HG02970 (cell line): ENCODE measurements around the gene ERC1.

ENCODE experiments used
- ATAC-seq: cut with Tn5 transposase; IDR thresholded peaks from one replicate; pipeline ENCODE4 v1.9.1; 2021; ENCODE audit warnings: mild to moderate bottlenecking, moderate library complexity, moderate number of reproducible peaks; ENCODE audit not compliant: unreplicated experiment, low FRiP score

The ERC1 gene

DNA sequence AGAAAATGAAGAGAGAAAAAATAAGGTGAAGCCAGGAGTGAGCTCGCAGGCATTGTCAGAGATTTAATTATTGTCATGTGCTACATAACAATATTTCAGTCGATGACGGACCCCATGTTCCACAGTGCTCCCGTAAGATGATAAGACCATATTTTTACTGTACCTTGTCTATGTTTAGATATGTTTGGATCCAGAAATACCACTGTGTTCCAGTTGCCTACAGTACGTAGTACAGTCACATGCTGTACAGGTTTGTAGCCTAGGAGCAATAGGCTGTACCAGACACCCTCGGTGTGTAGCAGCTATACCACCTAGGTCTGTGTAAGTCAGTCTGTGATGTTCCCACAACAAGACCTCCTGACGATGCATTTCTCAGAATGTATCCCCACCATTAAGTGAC, 465.9 kb downstream of the ERC1 start:
- no peak for ATAC-seq

DNA sequence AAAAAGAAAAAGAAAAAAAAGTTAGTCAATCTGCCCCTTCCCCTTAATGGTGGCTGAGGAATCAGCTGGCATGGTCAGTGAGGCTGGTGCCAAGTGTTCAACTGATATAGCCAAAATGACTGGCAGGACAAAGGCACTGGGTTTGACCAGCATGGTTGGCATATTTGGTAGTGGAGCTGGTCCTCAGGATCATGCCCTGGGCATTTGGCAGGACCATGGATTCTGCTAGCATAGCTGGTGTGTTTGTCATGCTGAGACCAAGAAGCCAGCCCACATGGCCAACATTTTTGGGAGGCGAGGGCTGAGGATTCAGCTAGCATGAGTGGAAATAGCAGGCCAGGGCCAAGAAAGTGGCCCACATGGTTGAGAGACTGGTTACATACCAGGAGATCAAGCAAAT, 466.9 kb downstream of the ERC1 start:
- no peak for ATAC-seq

DNA sequence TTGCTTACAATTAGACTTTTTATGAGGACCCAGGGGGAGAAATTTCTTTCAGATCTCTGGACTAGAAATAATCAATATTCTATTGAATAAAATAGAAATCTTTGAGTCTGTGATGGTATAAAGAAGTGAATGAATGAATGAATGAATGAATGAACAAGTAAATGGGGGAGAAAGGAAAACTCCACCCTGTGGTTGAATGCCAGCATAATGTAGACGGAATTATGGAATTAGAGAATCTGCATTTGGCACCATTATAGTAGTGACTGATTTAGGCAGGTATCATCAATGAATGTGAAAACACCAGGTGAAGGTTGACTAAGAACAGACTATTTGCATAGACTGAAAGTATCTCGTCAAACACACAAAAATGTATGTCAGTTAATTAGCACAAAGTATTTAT, 468.3 kb downstream of the ERC1 start:
- ATAC-seq: no peak

DNA sequence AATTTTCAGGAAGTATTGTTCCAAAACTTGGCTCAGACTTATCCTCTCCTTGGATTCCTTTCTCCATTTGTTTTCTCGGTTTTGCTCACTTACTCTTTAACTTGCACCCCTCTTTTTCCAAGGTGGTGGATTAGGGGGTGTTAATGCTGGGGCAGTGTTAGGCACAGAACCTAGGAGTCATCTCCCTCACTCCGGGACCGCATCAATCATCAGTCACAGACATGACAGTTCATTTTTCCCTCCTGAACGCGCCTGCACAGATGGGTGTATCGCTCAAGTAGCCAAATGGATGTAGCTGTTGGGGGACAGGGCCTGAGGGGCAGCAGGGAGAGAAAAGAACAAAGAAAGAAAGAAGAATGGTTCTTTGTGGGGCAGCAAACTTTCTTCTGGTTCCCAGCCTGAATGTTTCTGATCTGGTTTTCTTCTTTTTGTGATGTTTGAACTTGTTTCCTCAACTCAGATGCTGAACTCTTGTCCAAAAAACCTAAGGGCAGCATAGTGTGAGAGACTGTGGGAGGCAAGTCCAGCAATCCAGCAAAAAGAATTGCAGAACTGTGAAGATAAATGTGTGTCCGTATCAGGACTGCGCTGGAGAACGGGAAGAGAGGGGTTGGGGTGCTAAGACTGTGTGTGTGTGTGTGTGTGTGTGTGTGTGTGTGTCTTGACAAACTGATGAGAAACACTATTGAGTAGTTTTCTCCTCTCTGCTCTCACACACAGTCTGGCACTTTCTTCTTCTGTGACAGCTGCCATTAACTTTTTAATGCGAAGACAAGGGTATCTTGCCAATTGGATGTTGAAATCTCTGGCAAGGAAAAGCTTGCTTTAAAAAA, 472.3 kb downstream of the ERC1 start:
- no peak for ATAC-seq

DNA sequence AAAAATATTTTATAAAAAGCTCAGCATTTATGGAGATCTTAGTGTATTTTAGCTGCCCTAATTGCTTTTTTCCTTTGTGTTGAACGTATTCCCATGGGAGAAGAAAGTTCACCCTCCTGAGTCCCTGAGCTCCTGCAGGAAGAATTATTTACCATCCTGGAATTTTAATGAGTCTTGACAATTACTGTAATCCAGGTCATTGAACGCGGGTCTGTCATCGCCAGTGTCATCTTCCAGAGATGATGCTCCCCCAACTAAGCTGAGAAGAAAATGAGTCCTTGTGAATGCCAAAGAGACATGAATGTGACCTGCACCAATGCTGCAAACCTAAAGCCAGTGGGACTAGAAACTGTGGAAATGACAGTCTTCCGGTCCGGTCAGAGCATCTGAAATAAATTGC, 473.9 kb downstream of the ERC1 start:
- no peak for ATAC-seq

DNA sequence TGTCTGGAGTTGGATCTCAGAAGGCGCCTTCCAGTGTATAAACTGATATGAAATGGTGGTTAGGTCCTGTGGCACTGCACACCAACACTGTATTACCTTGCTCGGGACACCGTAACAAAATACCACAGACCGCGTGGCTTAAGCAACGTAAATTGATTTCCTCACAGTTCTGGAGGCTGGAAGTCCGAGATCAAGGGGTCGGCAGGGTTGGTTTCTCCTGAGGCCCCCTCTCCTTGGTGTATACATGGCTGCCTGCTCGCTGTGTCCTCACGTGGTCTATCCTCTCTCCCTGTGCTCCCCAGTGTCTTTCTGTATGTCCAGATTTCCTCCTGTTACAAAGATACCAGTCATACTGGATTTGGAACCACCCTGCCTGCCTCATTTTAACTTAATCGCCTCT, 475.0 kb downstream of the ERC1 start:
- no peak for ATAC-seq

DNA sequence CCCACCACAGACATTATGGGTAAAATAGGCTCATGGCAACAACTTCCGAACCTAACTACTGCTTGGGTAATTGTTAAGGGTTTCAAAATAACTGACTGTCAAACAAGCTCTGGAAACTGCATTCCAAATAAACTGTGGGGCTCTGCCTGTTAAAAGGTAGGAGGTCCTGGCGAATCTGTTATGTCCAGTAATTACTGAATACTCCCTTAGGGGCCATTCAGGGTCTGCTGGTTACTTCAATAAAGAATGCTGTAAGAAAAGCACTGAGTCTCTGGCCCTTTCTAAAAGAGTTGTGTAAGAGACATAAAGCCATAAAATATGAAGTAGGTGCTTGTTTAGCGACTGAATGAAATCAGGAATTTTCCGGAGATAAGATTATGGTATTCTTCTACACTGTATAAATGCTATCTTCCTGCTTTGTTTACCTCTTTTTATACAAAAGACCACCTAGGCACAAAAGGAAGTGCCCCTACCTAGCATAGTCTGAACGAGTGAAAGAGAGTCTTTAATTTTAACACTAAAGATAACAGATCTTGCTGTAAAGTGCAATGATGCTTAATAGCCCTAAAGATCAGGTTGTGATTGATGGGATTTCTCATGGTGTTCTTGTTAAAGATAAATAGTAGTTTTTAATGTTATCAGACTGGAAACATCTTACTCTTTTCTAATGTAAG, 475.6 kb downstream of the ERC1 start:
- no peak for ATAC-seq

DNA sequence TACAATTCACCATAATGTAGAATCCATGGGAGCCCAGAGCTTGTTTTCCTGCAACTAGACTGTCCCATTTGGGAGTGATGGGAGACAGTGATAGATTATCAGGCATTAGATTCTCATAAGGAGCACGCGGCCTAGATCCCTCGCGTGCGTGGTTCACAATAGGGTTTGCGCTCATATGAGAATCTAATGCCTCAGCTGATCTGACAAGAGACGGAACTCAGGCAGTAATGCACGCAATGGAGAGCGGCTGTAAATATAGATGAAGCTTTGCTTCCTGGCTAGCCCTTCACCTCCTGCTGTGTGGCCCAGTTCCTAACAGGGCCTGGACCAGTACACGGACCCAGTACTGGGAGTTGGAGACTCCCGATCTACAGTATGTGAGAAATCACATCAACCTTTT, 476.7 kb downstream of the ERC1 start:
- ATAC-seq: no peak

DNA sequence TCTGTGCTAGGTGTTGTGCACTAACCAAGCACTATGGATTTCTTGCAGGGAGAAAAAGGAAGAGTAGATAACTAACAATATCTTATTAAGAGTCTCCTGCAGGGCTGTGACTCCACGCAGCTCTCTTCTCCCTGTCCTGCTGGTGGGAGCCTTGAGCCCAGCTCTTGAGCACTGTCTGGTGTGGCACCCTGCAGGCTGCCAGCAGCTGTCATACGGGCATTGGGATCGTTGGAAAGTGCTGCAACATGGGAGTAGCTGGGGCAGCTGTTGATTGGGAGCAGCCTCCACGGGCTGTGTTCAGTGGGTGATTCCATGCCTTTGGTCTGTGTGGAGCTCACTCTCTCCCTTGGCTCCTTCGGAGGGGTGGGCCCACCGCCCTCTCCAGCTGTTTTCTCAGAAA, 478.0 kb downstream of the ERC1 start:
- ATAC-seq: no peak

DNA sequence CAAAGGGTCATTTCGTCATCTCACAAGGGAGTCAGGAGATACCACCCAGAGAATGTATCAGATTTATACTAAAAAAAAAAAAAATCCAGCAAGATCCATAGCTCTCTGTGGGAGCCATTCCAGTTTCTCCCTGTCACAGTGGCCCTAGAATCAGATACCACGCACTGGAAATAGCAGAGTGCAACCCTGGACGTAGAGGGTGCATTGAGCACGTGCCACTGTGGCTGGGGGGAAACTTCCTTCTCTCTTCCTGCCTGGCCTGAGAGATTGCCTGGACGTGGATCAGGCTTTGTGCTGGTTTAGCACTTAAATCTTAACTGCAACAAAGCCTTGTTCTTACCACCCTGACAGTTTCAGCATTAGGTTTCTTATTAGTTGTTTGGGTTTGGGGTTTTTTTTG, 479.0 kb downstream of the ERC1 start:
- no peak for ATAC-seq

DNA sequence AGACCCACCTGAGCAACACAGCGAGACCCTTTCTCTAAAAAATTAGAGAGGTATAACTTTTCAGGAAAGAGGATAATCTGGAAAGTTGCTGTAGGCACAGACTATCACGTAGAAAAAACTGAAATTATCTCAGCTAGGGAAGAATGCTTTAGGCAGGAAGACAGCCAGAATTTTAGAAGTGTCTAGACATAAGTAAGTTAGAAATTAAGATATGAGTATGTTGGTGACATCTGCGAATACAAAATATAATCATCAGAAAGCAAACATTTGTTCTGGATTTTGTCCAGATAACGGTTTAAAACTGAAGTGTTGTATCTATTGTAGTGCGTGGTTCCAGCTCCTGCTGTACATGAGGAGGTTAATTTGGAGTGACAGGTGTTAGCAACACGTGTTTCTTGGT, 480.2 kb downstream of the ERC1 start:
- no peak for ATAC-seq

DNA sequence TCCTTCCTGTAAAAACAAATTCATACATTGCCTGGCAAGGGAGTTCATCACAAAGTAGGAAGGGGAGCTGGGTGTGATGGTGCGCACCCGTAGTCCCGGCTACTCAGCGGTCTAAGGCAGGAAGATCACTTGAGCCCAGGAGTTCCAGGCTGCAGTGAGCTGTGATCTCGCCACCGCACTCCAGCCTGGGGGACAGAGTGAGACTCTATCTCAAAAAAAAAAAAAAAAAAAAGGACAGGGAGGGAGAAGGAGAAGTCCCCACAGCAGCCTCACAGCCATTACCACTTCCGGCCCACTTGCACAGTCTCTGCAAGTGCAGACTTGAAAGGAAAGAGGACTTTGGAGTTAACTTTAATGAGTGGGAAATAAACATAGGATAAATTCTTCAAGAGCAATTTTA, 482.4 kb downstream of the ERC1 start:
- ATAC-seq: no peak

DNA sequence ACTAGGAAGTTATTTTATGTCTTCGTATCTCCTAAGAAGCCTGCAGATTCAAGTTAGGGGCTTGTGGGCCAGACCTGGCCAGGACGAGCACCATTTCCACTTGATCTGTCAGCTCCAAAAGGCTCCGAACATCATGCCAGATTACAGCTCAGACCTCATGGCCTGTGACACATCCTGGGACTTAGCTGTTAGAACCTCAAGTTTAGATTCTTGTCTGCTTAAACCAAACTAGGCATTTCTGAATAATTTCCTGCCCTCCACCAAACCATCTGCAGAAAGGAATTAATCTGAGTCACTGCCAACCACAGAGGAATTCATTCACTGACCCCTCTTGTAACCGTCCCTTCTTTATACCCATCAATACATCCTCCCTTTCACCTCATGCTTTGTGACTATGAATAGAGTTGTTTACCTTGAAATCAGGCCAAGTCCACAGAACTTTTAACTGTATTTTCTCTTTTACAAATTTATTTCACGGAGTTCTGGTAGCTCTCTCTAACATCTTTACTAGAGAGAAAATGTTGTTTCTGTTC, 483.1 kb downstream of the ERC1 start:
- no peak for ATAC-seq

DNA sequence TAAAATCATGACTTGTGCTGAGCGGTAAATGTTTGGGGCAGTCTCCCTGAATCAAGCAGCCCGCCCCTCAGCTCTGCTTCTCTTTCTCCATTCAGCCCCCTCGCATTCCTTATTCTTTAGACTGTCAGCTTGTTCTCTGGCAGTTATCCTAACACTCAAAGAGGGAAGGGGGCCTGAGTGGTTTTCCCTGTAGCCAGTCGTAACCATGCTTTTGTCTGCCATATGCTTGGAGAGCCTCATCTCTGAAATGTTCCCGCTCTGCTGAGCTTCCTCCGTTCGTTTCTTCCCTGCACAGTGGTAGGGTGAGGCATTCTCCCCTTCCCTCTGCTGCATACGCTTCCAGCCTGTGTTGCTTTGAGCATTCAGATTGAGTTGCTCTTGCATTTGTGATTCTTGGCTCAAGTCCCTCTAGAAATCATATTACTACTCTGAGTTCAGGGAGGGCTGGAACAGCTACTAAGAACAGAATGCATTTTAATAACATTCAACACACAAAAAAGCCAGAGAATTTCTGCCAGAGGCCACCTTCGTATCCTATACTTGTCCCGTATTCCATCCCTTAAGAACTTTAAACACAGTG, 483.6 kb downstream of the ERC1 start:
- no peak for ATAC-seq

DNA sequence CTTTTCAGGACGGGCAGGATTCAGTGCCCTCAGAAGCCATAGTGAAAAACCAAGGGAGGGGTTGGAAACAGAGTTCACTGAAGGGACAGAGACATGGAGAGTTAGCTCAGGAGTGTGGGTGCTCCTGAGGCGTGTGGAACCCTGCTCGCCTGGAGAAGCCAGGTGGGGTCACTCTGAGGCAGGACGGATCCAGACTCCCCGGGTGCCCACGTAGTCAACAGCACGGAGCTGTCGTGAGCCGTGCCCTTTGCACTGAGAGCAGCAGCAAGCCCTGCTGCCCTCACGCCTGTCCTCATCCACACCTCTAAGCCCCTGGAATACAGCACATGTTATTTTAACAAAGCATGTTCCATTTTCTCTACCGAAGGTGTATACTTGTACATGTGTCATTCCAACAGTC, 488.6 kb downstream of the ERC1 start:
- no peak for ATAC-seq

DNA sequence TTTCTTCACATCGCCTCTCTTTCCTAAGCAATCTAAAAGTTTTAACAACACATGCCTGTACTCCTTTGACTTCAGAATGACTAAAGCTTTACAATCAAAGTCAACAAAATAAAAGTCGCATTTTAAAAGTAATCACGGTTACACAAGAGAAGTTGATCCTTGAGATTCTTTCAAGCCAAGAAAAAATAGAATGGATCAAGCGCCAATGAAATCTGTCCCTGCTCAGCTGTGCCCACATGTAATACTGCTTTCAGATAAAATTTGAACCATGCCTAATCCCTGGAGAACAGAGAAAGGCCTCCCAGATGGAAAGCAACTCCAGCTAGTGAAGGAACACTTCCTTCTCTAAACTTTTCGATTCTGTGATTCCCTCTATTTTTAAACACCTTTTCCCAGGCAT, 490.3 kb downstream of the ERC1 start:
- ATAC-seq: no peak

DNA sequence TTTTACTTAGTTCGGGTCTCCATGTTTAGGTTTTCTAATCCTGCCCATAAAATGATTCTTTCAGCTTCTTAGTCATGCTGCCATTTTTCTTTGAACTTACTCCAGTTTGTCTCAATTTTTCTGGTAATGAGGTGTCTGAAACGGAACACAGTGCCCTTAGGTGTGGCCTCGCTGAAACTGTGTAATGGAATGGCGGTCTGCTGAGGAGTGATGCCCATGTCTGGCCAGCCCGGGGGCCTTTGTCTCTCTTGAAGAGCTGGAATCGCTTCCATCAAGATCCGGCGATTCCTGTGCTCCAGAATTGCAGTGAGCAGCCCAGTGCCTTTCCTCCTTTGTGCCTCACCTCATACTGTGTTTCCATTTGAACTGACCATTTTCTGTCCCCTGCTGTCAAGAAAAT, 490.9 kb downstream of the ERC1 start:
- no peak for ATAC-seq

DNA sequence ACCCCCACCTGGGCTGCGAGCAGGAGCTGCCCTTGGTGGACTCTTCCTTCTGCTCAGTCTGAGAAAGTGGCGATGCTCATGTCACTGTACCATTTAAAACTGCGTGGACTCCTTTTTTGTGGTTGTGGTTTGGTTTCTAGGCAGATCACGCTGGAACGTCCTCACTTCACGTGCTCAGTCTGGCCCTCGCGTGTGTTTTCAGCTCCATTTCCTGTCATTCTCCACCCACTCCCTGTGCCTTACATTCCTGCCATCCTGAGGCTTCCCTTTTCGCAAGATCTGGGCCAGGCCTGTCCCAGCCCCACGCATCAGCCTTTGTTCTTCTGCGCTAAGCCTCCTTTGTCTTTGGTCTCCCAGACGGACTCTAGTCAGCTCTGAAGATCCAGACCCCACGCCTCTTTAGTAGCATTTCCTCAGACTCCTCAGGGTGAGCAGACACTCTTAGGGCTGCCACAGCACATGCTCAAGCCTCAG, 497.9 kb downstream of the ERC1 start:
- ATAC-seq: no peak

DNA sequence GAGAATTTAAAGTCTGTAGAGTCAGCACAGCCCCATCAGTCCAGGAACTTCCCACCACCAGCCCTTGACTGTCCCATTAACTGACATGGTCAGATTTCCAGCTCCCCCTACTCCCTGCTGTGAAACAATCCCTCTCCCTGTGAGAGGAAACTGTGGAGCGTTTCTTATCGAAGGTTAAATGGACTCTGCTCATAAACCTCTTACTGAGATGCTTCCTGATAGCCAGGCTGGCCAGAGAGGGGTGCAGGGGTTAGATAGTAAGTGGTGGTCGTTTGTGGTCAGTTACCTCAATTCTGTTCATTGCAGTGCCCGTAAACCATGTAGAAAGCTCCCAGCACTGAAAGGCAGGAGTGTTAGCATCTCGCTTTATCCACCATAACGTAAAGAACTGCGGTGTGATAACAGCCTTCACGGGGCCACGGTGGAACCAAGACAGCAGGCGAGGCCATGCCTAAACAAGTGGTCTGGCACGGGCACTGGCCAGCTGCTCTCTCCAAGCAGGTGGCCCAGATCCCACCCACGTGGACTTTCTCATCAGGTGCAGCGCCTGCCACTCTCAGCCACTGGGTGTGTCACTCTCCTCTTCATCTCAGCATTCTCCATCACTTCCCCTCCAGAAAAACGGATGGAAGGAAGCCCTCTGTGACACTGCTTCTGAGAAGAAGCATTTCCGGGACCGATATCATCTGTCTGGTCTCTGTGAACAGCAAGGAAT, 501.1 kb downstream of the ERC1 start:
- no peak for ATAC-seq

DNA sequence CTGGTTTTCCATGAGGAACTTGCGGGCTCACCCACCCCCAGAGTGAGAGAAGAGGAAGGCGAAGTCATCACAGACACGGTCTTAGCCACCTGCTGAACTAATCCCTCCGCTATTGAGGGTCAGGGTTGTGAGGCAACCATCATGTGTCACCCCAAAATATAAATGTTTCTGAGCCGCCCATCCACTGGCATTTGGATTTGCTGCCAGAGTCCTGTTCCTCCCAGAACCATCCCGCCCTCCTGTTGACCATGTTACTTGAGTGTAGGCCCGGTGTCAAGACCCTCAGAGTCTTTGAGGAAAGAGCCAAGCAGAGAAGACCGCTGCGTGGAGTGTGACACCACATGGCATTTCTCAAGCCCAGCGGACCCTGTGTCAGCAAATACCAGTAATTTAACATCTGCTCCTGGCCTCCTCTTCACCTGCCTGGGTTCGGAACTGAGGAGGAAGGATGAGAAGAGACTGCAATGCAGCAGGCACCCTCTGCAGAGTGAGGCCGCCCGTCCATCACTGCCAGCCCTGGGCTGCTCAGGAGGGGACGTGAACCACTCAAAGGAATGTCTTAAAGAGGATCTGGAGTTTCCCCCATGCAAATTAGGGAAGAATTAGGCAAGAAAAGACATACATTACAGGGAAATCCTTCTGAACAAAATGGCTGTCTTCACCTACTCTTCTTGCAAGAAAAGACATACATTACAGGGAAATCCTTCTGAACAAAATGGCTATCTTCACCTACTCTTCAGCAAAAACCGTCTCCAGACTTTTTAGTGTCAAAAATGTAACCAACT, 502.9 kb downstream of the ERC1 start:
- no peak for ATAC-seq
